Loucy (cell line): Measurements from ENCODE around the gene GNA14.

Source experiments
- H2AFZ ChIP-seq: fragments of 200-600 bp; sonication (generic); 2 replicates; pipeline ENCODE4 v1.6.0; 2016; ENCODE audit warnings: antibody characterized with exemption, mild to moderate bottlenecking, low read length, moderate library complexity
- H3F3A ChIP-seq: fragments of 200-600 bp; 2 replicates; pipeline ENCODE4 v1.6.0; 2016; ENCODE audit warnings: antibody characterized with exemption, low read depth, mild to moderate bottlenecking
- H3K27me3 ChIP-seq: fragments of 200-600 bp; sonication (generic); 2 replicates; pipeline ENCODE4 v1.6.1; 2014; ENCODE audit warnings: low read length, mild to moderate bottlenecking; ENCODE audit not compliant: insufficient read depth, poor library complexity, severe bottlenecking
- H3K36me3 ChIP-seq: fragments of 200-600 bp; sonication (generic); 2 replicates; pipeline ENCODE4 v1.6.1; 2016; ENCODE audit warnings: low read length; ENCODE audit not compliant: insufficient read depth
- H3K4me1 ChIP-seq: fragments of 200-600 bp; sonication (generic); 2 replicates; pipeline ENCODE4 v1.5.1; 2014; ENCODE audit warnings: low read length, mild to moderate bottlenecking; ENCODE audit not compliant: insufficient read depth, poor library complexity, severe bottlenecking
- H3K4me2 ChIP-seq: fragments of 200-600 bp; sonication (generic); 2 replicates; pipeline ENCODE4 v1.6.0; 2014; ENCODE audit warnings: antibody characterized with exemption, low read length, low read depth, mild to moderate bottlenecking; ENCODE audit not compliant: poor library complexity, severe bottlenecking
- H3K4me3 ChIP-seq: fragments of 200-600 bp; sonication (generic); 2 replicates; pipeline ENCODE4 v1.5.1; 2014; ENCODE audit warnings: low read length, mild to moderate bottlenecking, mixed read lengths; ENCODE audit not compliant: poor library complexity, severe bottlenecking
- H3K79me2 ChIP-seq: fragments of 200-600 bp; sonication (generic); 2 replicates; pipeline ENCODE4 v1.6.1; 2014; ENCODE audit warnings: low read length; ENCODE audit not compliant: insufficient read depth
- H3K9ac ChIP-seq: fragments of 200-600 bp; sonication (generic); 2 replicates; pipeline ENCODE4 v1.6.0; 2014; ENCODE audit warnings: mild to moderate bottlenecking, low read depth, low read length, moderate library complexity; ENCODE audit not compliant: poor library complexity, severe bottlenecking
- H3K9me2 ChIP-seq: fragments of 200-600 bp; sonication (generic); replicated peaks from 2 replicates; pipeline ENCODE4 v1.6.1; 2016; ENCODE audit warnings: low read depth, low read length, mixed read lengths
- H3K9me3 ChIP-seq: fragments of 200-600 bp; sonication (generic); 2 replicates; pipeline ENCODE4 v1.6.1; 2014; ENCODE audit warnings: mild to moderate bottlenecking, antibody characterized with exemption, low read length, low read depth; ENCODE audit not compliant: insufficient read depth
- H4K20me1 ChIP-seq: fragments of 200-600 bp; sonication (generic); 2 replicates; pipeline ENCODE4 v1.6.0; 2014; ENCODE audit warnings: antibody characterized with exemption, low read length, mild to moderate bottlenecking; ENCODE audit not compliant: insufficient read depth, poor library complexity, severe bottlenecking
- CTCF ChIP-seq: fragments of 200-600 bp; sonication (generic); conservative IDR thresholded peaks from 2 replicates; pipeline ENCODE4 v1.5.1; 2014; ENCODE audit warnings: mild to moderate bottlenecking, antibody characterized with exemption, low read length
- EZH2phosphoT487 ChIP-seq: fragments of 200-600 bp; IDR thresholded peaks from 2 replicates; pipeline ENCODE4 v1.6.1; 2018; ENCODE audit warnings: antibody characterized with exemption, mild to moderate bottlenecking, moderate library complexity, borderline replicate concordance

Gene GNA14

GRCh38 chr9:77569335-77569734 lies 78.8 kb downstream of the GNA14 start:
- Histone ChIP-seq H3K27me3 (no peaks in the 10 kb centered on the region), H3K4me3 (no peak overlapping the region), H3F3A (no peaks in the 10 kb centered on the region), H3K9ac (no peak overlapping the region), H3K79me2 (no peaks in the 10 kb centered on the region), H3K4me2 (no peak overlapping the region), H3K36me3 (no peaks in the 10 kb centered on the region), H3K9me3 (no peaks in the 10 kb centered on the region), H3K4me1 (no peaks in the 10 kb centered on the region), H4K20me1 (no peaks in the 10 kb centered on the region), H2AFZ (no peak overlapping the region), H3K9me2 (no peaks in the 10 kb centered on the region)
- no peak for TF ChIP-seq EZH2phosphoT487
- no peak for TF ChIP-seq CTCF

- no peak for TF ChIP-seq CTCF
- no peak for TF ChIP-seq EZH2phosphoT487
These were observed 84.9 kb downstream of the GNA14 start for GRCh38 chr9:77563174-77563573.

GRCh38 chr9:77562019-77562748 lies 85.9 kb downstream of the GNA14 start:
- no peaks in the 10 kb centered on the region for H3K79me2 ChIP-seq
- H3K36me3 ChIP-seq = no peaks in the 10 kb centered on the region
- no peaks in the 10 kb centered on the region for H3K9me2 ChIP-seq
- H3K4me1 ChIP-seq = no peaks in the 10 kb centered on the region
- H3K9me3 ChIP-seq = no peaks in the 10 kb centered on the region
- H2AFZ ChIP-seq = no peak overlapping the region
- H3K9ac ChIP-seq = no peak overlapping the region
- no peak overlapping the region for H3K4me3 ChIP-seq
- no peak overlapping the region for H3K4me2 ChIP-seq
- TF ChIP-seq CTCF = no peak
- TF ChIP-seq EZH2phosphoT487 = no peak
- no peaks in the 10 kb centered on the region for H4K20me1 ChIP-seq
- no peaks in the 10 kb centered on the region for H3K27me3 ChIP-seq
- no peaks in the 10 kb centered on the region for H3F3A ChIP-seq

More at GRCh38 chr9:77563174-77563573, 84.9 kb downstream of the GNA14 start:
- H3K4me2 ChIP-seq = no peak overlapping the region
- H3K9me2 ChIP-seq = no peaks in the 10 kb centered on the region
- H2AFZ ChIP-seq = no peak overlapping the region
- no peak overlapping the region for H3K9ac ChIP-seq
- H3K4me1 ChIP-seq = no peaks in the 10 kb centered on the region
- no peaks in the 10 kb centered on the region for H4K20me1 ChIP-seq
- H3F3A ChIP-seq = no peaks in the 10 kb centered on the region
- no peak overlapping the region for H3K4me3 ChIP-seq
- H3K9me3 ChIP-seq = no peaks in the 10 kb centered on the region
- no peaks in the 10 kb centered on the region for H3K36me3 ChIP-seq
- no peaks in the 10 kb centered on the region for H3K79me2 ChIP-seq
- H3K27me3 ChIP-seq = no peaks in the 10 kb centered on the region
